ENCODE measurements around the gene PTGDR2. TPM values are rescaled to one million over a fixed set of nuclear protein-coding genes. Genes with fewer than 3 reads are reported as not detected.

The PTGDR2 gene
- total and polyA plus RNA-seq, 4 donors: 0.08 to 7.1 (median 0.32) TPM

- TF ChIP-seq REST (IDR thresholded peaks at IDR 0.05) (no peak), FOXA1 (IDR thresholded peaks at IDR 0.05) (no peak), ATF3 (IDR thresholded peaks at IDR 0.05) (no peak)
Measured at GRCh38 chr11:60858236-60858635, 2.5 kb upstream of the PTGDR2 start (continued).

- Histone ChIP-seq H3K4me3 (ENCODE audit: low read depth in 1 of 3, low read length in 3 of 3) (no peak overlapping the region), H3K4me1 (ENCODE audit: control insufficient read depth in 4 of 4, insufficient read depth in 4 of 4, low read length in 3 of 4) (peaks cover 0 to 8% (median 3%) of the 10 kb centered on the region in 4 donors), H3K9ac (ENCODE audit: low read depth in 1 of 2, low read length in 2 of 2) (no peak overlapping the region), H3K9me3 (ENCODE audit: control insufficient read depth in 4 of 4, low read length in 3 of 4) (no peaks in the 10 kb centered on the region), H3K27me3 (ENCODE audit: control insufficient read depth in 4 of 4, insufficient read depth in 4 of 4, low read length in 3 of 4) (no peaks in the 10 kb centered on the region), H3K27ac (ENCODE audit: low read depth in 1 of 2, low read length in 2 of 2) (no peak overlapping the region), H3K36me3 (ENCODE audit: control insufficient read depth in 4 of 4, insufficient read depth in 3 of 4, low read depth in 1 of 4, low read length in 3 of 4) (no peaks in the 10 kb centered on the region)
- TF ChIP-seq YY1 (IDR thresholded peaks at IDR 0.05) (no peak), ZBTB33 (IDR thresholded peaks at IDR 0.05) (no peak), FOXA1 (IDR thresholded peaks at IDR 0.05) (no peak), SP1 (IDR thresholded peaks at IDR 0.05) (no peak), EGR1 (IDR thresholded peaks at IDR 0.05; ENCODE audit: low read depth in 2 of 2) (no peak), GABPA (IDR thresholded peaks at IDR 0.05 in 1 of 2, conservative IDR thresholded peaks at IDR 0.05 in 1 of 2) (no peak), HNF4G (IDR thresholded peaks at IDR 0.05) (no peak), NR2F2 (IDR thresholded peaks at IDR 0.05) (no peak), CTCF (IDR thresholded peaks at IDR 0.05; ENCODE audit: low read depth, low read length, missing input control) (no peak), JUND (IDR thresholded peaks at IDR 0.05) (no peak), HNF4A (conservative IDR thresholded peaks at IDR 0.05) (no peak), TAF1 (conservative IDR thresholded peaks at IDR 0.05) (no peak), FOXA2 (IDR thresholded peaks at IDR 0.05) (no peak)
- no peak for DNase-seq (ENCODE audit: low spot score)
- WGBS: 91% methylated on average over 5 of the region's 5 CpGs
Measured at GRCh38 chr11:60857378-60858232, 1.9 kb upstream of the PTGDR2 start.

Measured in liver (tissue), 9 donors.